HK-2 (cell line): ENCODE measurements around the gene ZNF529.

Experiments used
- DNase-seq: peaks from one replicate; pipeline ENCODE4 v3.0.0-alpha.2; 2018; ENCODE audit not compliant: unreplicated experiment

ZNF529 gene

DNA sequence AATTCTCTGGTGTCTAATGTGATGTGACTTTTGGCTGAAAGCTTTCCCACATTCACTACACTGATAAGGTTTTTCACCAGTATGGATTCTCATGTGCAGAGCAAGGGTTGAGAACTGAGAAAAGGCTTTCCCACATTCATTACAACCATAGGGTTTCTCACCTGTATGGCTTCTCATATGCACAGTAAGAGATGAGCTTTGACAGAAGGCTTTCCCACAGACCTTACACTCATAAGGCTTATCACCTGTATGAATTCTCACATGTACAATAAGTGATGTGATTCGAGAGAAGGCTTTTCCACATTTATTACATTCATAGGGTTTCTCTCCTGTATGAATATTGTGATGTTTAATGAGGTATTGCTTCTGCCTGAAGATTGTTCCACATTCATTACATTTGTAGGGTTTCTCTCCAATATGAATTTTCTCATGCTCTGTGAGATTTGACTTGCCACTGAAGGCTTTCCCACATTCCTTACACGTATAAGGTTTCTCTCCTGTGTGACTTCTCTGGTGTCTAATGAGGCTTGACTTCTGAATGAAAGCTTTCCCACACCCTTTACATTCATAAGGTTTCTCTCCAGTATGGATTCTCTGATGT lies 59.0 kb downstream of the ZNF529 start:
- DNase-seq, result no peak

DNA sequence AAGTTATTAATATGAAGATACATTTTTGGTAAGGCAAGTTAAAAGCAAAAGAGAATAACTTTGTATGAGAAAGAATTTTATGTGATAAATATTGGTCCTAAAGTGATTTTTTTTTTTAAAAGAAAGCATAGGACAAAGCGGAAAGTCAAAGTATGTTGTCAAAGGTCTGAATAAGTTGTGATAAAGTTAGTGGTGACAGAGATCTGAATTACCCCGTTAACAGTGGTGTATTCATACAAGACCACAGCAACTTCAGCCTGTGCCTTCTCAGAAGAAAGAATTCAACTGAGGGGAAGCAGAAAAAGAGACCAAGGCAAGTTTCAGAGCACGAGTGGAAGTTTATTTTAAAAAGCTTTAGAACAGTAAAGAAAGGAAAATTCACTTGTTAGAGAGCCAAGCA lies 64.8 kb downstream of the ZNF529 start:
- DNase-seq, result no peak

- no peak for DNase-seq
These were observed 71.1 kb downstream of the ZNF529 start for GRCh38 chr19:36501973-36502372.

DNA sequence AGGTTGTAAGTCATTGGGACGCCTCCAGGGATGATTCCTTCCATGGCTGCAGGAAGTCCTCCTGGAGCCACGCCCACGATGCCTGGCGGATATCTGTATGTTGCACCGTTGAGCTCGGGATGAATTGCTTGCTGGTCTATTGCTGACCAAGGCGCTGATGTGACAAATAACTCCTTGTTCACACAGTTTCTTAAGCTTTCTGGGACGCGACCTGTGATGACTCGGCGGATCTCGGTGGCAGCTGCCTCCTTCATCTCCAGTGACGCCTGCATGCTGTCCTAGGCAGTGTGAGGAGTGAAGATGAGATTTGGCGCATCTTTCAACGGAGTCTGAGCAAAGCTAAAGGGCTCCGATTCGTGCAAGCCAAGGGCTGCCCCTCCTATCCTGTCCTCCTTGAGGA lies 76.1 kb downstream of the ZNF529 start:
- no peak for DNase-seq
